Measurements from ENCODE around the gene HP1BP3.

- TF ChIP-seq CTCF (IDR thresholded peaks at IDR 0.05) = no peak
- TF ChIP-seq EZH2 (IDR thresholded peaks at IDR 0.05) = no peak
These were observed 63.4 kb downstream of the HP1BP3 start for GRCh38 chr1:20723537-20724363.
